Thyroid gland (tissue), 4 donors: ENCODE measurements around the gene POLR3A. TPM values are rescaled to one million over a fixed set of nuclear protein-coding genes. Genes with fewer than 3 reads are reported as not detected.

Experiments used
- DNase-seq, 2 donors: peaks; one replicate each; pipeline ENCODE4 v3.0.0-alpha.2; 2019
- H3K27ac ChIP-seq, 3 donors: fragments of 200-600 bp; sonication (generic); 1 replicate in 2 of 3; 2 replicates in 1 of 3; pipeline ENCODE4 v1.5.1; 2016 to 2019; ENCODE audit warnings: mild to moderate bottlenecking in 1 of 3, moderate library complexity in 1 of 3
- H3K27me3 ChIP-seq: fragments of 200-600 bp; sonication (generic); one replicate; pipeline ENCODE4 v1.5.1; 2019
- H3K36me3 ChIP-seq, 2 donors: fragments of 200-600 bp; sonication (generic); one replicate each; pipeline ENCODE4 v1.5.1; 2016 to 2019
- H3K4me1 ChIP-seq, 2 donors: fragments of 200-600 bp; sonication (generic); one replicate each; pipeline ENCODE4 v1.5.1; 2017 to 2019
- H3K4me3 ChIP-seq, 3 donors: fragments of 200-600 bp; sonication (generic); replicated peaks in 1 of 3; 1 replicate in 2 of 3; 2 replicates in 1 of 3; pipeline ENCODE4 v1.5.1; 2016; ENCODE audit warnings: mild to moderate bottlenecking in 1 of 3
- H3K9me3 ChIP-seq: fragments of 200-600 bp; sonication (generic); one replicate; pipeline ENCODE4 v1.5.1; 2017
- POLR2A ChIP-seq, 2 donors: fragments of 450-650 bp; IDR thresholded peaks; one replicate each; pipeline ENCODE4 v1.6.1; 2017; ENCODE audit warnings: antibody characterized with exemption in 2 of 2, mild to moderate bottlenecking in 2 of 2, moderate library complexity in 1 of 2
- WGBS, 2 donors: methylation state at CpG; one replicate each; pipeline ENCODE4 v1.1.5; 2017; 5-methylcytosine and 5-hydroxymethylcytosine counted together
- intact Hi-C: fragments of 100-400 bp; cut with DNase I; formaldehyde crosslinking; loops from one replicate; pipeline ENCODE4 v1.15.1; 2023
- total RNA-seq, 4 donors: library from RNA; depleted of rRNA; stranded (reverse); fragments of >200 nt; gene quantifications; one replicate each; pipeline ENCODE4 v1.2.3, GENCODE V29; 2016
- TF ChIP-seq, protein P1 (sequence below), 6 experiments: fragments of 200-600 bp in 3 of 6; fragments of 450-650 bp in 3 of 6; sonication (generic) in 3 of 6; IDR thresholded peaks; one replicate each; pipeline ENCODE4 v1.5.1; 2016 to 2019; ENCODE audit warnings: antibody characterized with exemption in 6 of 6, mild to moderate bottlenecking in 2 of 6, inconsistent platforms in 1 of 6, moderate library complexity in 1 of 6

Gene POLR3A
- total RNA-seq, 4 donors from 2014 or later, result 14.5 to 21.5 (median 16.6) TPM

DNA sequence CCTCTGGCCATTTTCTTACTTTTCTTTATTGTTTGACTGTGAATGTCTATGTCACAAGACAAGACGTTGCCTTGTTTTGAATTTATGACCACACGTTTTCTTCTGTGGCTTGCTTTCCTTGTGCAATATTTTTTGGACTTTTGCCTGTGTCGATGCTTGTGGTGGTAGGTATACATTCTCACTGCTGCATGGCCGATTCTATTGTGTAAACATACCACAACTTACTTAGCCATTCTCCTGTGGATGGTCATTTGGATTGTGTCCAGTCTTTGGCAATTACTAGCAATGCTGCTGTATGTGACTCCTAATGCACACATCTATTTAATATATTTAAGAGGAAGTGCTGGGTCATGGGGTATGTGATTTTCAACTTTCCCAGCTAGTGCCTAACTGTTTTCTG, 84.8 kb downstream of the POLR3A start:
- WGBS, 2 donors, result 38 to 48% methylated on average over 4 of the region's 4 CpGs
- peaks cover 2 to 6% of the 10 kb centered on the region in 2 donors for H3K4me1 ChIP-seq
- no peak overlapping the region for H3K27ac ChIP-seq
- no peaks in the 10 kb centered on the region for H3K27me3 ChIP-seq
- no peak for DNase-seq
- no peaks in the 10 kb centered on the region for H3K36me3 ChIP-seq
- TF ChIP-seq, protein P1, sequence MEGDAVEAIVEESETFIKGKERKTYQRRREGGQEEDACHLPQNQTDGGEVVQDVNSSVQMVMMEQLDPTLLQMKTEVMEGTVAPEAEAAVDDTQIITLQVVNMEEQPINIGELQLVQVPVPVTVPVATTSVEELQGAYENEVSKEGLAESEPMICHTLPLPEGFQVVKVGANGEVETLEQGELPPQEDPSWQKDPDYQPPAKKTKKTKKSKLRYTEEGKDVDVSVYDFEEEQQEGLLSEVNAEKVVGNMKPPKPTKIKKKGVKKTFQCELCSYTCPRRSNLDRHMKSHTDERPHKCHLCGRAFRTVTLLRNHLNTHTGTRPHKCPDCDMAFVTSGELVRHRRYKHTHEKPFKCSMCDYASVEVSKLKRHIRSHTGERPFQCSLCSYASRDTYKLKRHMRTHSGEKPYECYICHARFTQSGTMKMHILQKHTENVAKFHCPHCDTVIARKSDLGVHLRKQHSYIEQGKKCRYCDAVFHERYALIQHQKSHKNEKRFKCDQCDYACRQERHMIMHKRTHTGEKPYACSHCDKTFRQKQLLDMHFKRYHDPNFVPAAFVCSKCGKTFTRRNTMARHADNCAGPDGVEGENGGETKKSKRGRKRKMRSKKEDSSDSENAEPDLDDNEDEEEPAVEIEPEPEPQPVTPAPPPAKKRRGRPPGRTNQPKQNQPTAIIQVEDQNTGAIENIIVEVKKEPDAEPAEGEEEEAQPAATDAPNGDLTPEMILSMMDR (IDR thresholded peaks at IDR 0.05), result no peak
- TF ChIP-seq POLR2A (IDR thresholded peaks at IDR 0.05), result no peak
- H3K9me3 ChIP-seq, result no peaks in the 10 kb centered on the region
- intact Hi-C loops, result no loop called here
- H3K4me3 ChIP-seq, result no peak overlapping the region

DNA sequence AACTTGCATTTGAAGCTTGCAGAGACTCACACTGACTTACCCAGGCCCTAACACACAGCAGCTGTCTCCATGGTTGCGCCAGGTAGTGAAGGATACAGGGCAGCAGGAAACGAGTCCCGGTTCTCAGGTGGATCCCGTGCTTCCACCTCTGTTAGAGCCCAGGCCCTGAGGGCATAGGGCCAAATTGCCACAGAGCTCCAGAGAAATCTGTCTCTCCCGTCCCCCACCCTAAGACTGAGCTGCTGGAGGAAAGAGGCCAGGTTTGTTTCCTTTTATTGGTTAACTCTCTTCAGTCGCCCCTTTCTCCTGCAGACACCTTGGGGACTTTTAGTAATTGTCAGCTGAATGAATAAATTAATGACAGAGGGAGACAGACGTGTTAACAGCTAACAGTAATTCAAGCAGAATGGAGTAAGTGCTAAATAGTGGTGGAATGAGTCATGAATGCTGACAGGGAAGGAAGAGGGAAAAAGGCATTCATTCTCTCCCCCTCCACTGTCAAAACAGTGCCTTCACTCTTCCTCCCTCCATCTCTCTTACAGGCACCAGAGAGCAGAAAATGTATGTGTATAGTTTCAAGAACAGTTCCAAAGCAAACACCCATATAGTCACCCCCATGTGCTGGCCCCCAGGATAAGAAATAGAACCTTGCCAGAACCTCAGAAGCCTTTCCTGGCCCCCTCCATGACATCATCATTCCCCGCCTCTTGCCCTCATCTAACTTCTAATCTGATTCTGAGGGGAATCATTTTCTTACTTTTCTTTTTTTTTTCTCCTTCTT, 86.0 kb downstream of the POLR3A start:
- DNase-seq, result no peak
- intact Hi-C loops, result no loop called here
- Histone ChIP-seq H3K27me3 (no peaks in the 10 kb centered on the region), H3K9me3 (no peaks in the 10 kb centered on the region), H3K4me1 (peaks cover 4 to 11% of the 10 kb centered on the region in 2 donors), H3K4me3 (no peak overlapping the region), H3K27ac (no peak overlapping the region), H3K36me3 (no peaks in the 10 kb centered on the region)
- WGBS, 2 donors, result 67 to 68% methylated on average over 8 of the region's 8 CpGs
- TF ChIP-seq POLR2A (IDR thresholded peaks at IDR 0.05), result no peak
- TF ChIP-seq, protein P1 (IDR thresholded peaks at IDR 0.05), result no peak

DNA sequence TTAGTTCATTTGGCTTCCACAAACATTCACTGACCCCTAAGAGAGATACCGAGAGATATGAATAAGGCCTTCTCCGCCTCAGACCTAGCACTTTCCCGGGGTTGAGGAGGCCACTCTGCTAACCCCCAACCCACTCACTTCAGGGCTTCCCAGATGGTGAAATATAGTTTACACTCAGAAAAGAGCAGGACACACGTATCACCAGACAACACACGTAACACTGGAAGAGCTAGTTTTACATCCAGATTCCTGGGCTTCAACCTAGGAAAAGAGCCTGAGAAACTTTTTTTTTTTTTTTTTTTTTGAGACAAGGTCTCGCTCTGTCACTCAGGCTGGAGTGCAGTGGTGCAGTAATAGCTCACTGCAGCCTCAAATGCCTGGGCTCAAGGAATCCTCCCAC, 87.5 kb downstream of the POLR3A start:
- Histone ChIP-seq H3K4me1 (peaks cover 4 to 11% of the 10 kb centered on the region in 2 donors), H3K4me3 (no peak overlapping the region), H3K27me3 (no peaks in the 10 kb centered on the region), H3K9me3 (no peaks in the 10 kb centered on the region), H3K27ac (no peak overlapping the region), H3K36me3 (no peaks in the 10 kb centered on the region)
- no peak for DNase-seq
- TF ChIP-seq POLR2A (IDR thresholded peaks at IDR 0.05), result no peak
- TF ChIP-seq, protein P1 (IDR thresholded peaks at IDR 0.05), result no peak
- WGBS, 2 donors, result 92% methylated on average over 6 of the region's 6 CpGs
- intact Hi-C loops, result no loop called here

DNA sequence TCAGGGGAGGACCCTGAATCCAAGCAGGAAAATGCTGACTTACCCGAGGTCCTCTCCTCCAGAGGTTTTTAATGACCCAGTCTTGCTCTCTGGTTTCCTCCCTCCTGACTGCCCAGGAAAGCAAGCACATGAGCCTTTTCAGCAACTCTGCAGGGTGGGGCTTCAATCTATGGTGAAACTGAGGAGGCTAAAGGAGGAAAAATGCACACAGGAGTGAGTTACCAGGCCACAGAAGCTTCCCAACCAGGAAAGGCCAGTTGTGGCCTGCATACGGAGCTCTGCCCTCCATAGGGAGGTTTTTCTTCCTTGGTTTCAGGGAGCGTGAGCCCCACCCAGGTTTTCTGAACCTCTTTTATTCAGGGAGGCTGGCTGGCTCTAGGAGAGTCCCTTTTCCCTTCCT, 88.7 kb downstream of the POLR3A start:
- 83 to 85% methylated on average over 3 of the region's 3 CpGs for WGBS, 2 donors
- H3K36me3 ChIP-seq, result no peaks in the 10 kb centered on the region
- H3K4me3 ChIP-seq, result no peak overlapping the region
- H3K4me1 ChIP-seq, result peaks cover 4 to 11% of the 10 kb centered on the region in 2 donors
- no peak overlapping the region for H3K27ac ChIP-seq
- TF ChIP-seq POLR2A (IDR thresholded peaks at IDR 0.05), result no peak
- TF ChIP-seq, protein P1 (IDR thresholded peaks at IDR 0.05), result no peak
- intact Hi-C loops, result no loop called here
- no peaks in the 10 kb centered on the region for H3K9me3 ChIP-seq
- no peak for DNase-seq
- no peaks in the 10 kb centered on the region for H3K27me3 ChIP-seq

DNA sequence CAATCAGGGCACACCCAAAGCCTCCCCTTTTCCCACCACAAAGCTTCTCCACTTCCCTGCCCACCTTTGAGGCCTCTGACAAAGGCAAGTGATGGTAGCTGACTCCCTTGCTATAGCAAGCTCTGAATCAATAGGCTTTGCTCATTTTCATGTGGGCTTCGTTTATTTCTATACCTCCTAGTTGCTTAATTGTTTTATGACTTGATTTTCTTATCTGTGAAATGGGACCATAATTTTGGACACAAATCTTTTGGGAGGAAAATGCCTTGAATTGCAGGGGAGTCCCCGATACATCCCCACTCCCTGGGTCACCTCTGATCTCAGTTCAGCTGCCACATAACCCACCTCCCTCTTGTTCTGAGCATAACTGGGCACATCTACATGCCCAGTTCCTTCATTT, 89.1 kb downstream of the POLR3A start:
- DNase-seq, result no peak
- H3K4me1 ChIP-seq, result peaks cover 4 to 11% of the 10 kb centered on the region in 2 donors
- H3K27ac ChIP-seq, result no peak overlapping the region
- H3K27me3 ChIP-seq, result no peaks in the 10 kb centered on the region
- H3K9me3 ChIP-seq, result no peaks in the 10 kb centered on the region
- no peaks in the 10 kb centered on the region for H3K36me3 ChIP-seq
- intact Hi-C loops, result no loop called here
- no peak for TF ChIP-seq POLR2A (IDR thresholded peaks at IDR 0.05)
- TF ChIP-seq, protein P1 (IDR thresholded peaks at IDR 0.05), result no peak
- WGBS, 2 donors, result 94 to 96% methylated on average over 2 of the region's 2 CpGs
- H3K4me3 ChIP-seq, result no peak overlapping the region
